Endothelial cell of umbilical vein (primary cell): ENCODE data around the gene SMC1B. TPM values are rescaled to one million over a fixed set of nuclear protein-coding genes. Genes with fewer than 3 reads are reported as not detected.

Experiments
- BruUV-seq: library from RNA; stranded (reverse); fragments of 400-500 nt; replicated peaks from 2 replicates; lab custom pipeline; 2021; lab: Mats Ljungman, UMichigan
- CTCF ChIA-PET: fragments of 300-600, 350-600 bp; sonication (Branson Sonifier 250); formaldehyde crosslinking; loops from one replicate; lab custom pipeline; 2021; ENCODE audit warnings: antibody characterized with exemption, inconsistent platforms; lab: Charles Lee
- POLR2A ChIA-PET: fragments of 300-600, 350-600 bp; sonication (Branson Sonifier 250); formaldehyde crosslinking; loops from one replicate; lab custom pipeline; 2021; ENCODE audit warnings: antibody characterized with exemption, inconsistent platforms; lab: Charles Lee
- DNase-seq: peaks from one replicate; pipeline ENCODE4 v3.0.0-alpha.2; 2011; ENCODE audit warnings: low read depth, low spot score
- FAIRE-seq: peaks from 2 replicates; lab custom pipeline; 2011; peaks lifted over from hg19 to GRCh38; lab: Jason Lieb, UNC
- H2AFZ ChIP-seq: 2 replicates; pipeline ENCODE4 v1.6.0; 2012; ENCODE audit warnings: low read depth, low read length, control low read depth, inconsistent platforms
- H3K27ac ChIP-seq: 2 replicates; pipeline ENCODE4 v1.5.1; 2011; ENCODE audit warnings: low read depth, mild to moderate bottlenecking, control low read depth, low read length, moderate library complexity; ENCODE audit not compliant: insufficient read depth
- H3K27me3 ChIP-seq, 2 experiments: 2 replicates each; pipeline versions ENCODE4 v1.6.0 to v1.6.1; 2011; ENCODE audit warnings: low read length in 2 of 2, mixed read lengths in 1 of 2; ENCODE audit not compliant: control insufficient read depth in 2 of 2, insufficient read depth in 2 of 2
- H3K36me3 ChIP-seq, 2 experiments: 2 replicates in 1 of 2; 3 replicates in 1 of 2; pipeline ENCODE4 v1.5.1; 2011; ENCODE audit warnings: low read length in 2 of 2, mild to moderate bottlenecking in 1 of 2, moderate library complexity in 1 of 2; ENCODE audit not compliant: control insufficient read depth in 2 of 2, insufficient read depth in 2 of 2; ENCODE audit errors: extremely low read depth in 1 of 2
- H3K4me1 ChIP-seq: 3 replicates; pipeline ENCODE4 v1.5.1; 2011; ENCODE audit warnings: mild to moderate bottlenecking, low read length; ENCODE audit not compliant: control insufficient read depth, insufficient read depth; ENCODE audit errors: extremely low read depth
- H3K4me2 ChIP-seq: 2 replicates; pipeline ENCODE4 v1.6.1; 2011; ENCODE audit warnings: low read length, control low read depth, mixed read lengths; ENCODE audit not compliant: insufficient read depth
- H3K4me3 ChIP-seq, 3 experiments: fragments of 200-600 bp in 1 of 3; sonication (generic), shearing (Covaris generic) in 1 of 3; replicated peaks in 1 of 3; 2 replicates each; pipeline ENCODE4 v1.5.1; 2011 to 2016; ENCODE audit warnings: control low read depth in 3 of 3, low read length in 3 of 3, mild to moderate bottlenecking in 2 of 3, inconsistent platforms in 1 of 3, low read depth in 1 of 3, moderate library complexity in 1 of 3; ENCODE audit not compliant: insufficient read depth in 1 of 3
- H3K79me2 ChIP-seq: 2 replicates; pipeline ENCODE4 v1.6.0; 2012; ENCODE audit warnings: low read length, inconsistent platforms; ENCODE audit not compliant: control insufficient read depth, insufficient read depth
- H3K9ac ChIP-seq: replicated peaks from 2 replicates; pipeline ENCODE3; 2011; ENCODE audit warnings: low read length, control low read depth; ENCODE audit not compliant: insufficient read depth; ENCODE audit errors: extremely low read depth
- H3K9me1 ChIP-seq: replicated peaks from 3 replicates; pipeline ENCODE4 v1.6.0; 2011; ENCODE audit warnings: mild to moderate bottlenecking, low read length; ENCODE audit not compliant: control insufficient read depth, insufficient read depth; ENCODE audit errors: extremely low read depth
- H3K9me3 ChIP-seq: replicated peaks from 2 replicates; pipeline ENCODE4 v1.5.1; 2012; ENCODE audit warnings: low read length, inconsistent platforms; ENCODE audit not compliant: control insufficient read depth, insufficient read depth
- H4K20me1 ChIP-seq: replicated peaks from 2 replicates; pipeline ENCODE3; 2011; ENCODE audit warnings: mild to moderate bottlenecking, low read length; ENCODE audit not compliant: control insufficient read depth, insufficient read depth; ENCODE audit errors: extremely low read depth
- CTCF ChIP-seq, 2 donors: IDR thresholded peaks; 1 replicate in 1 of 2; 2 replicates in 1 of 2; pipeline ENCODE4 v1.5.1; 2011; ENCODE audit warnings: low read length in 2 of 2, mild to moderate bottlenecking in 2 of 2, moderate library complexity in 2 of 2, control low read depth in 1 of 2, inconsistent platforms in 1 of 2, low read depth in 1 of 2; ENCODE audit not compliant: insufficient read depth in 1 of 2; ENCODE audit errors: extremely low read depth in 1 of 2
- EZH2 ChIP-seq: IDR thresholded peaks from 2 replicates; pipeline ENCODE4 v1.6.1; 2012; ENCODE audit warnings: borderline replicate concordance, low read depth, mild to moderate bottlenecking, moderate library complexity, low read length, inconsistent platforms; ENCODE audit not compliant: severe bottlenecking
- FOS ChIP-seq: IDR thresholded peaks from 2 replicates; pipeline ENCODE4 v1.6.1; 2011; ENCODE audit warnings: mild to moderate bottlenecking, low read length, moderate library complexity, borderline replicate concordance; ENCODE audit not compliant: insufficient read depth
- JUN ChIP-seq: IDR thresholded peaks from 2 replicates; pipeline ENCODE4 v1.6.1; 2011; ENCODE audit warnings: borderline replicate concordance, low read depth; ENCODE audit not compliant: insufficient read length, insufficient read depth
- MAX ChIP-seq: IDR thresholded peaks from 2 replicates; pipeline ENCODE4 v1.6.1; 2011; ENCODE audit not compliant: insufficient read depth, insufficient read length
- MYC ChIP-seq: IDR thresholded peaks from one replicate; pipeline ENCODE4 v1.6.1; 2011; ENCODE audit warnings: mild to moderate bottlenecking, low read depth, low read length
- POLR2AphosphoS5 ChIP-seq: IDR thresholded peaks from 2 replicates; pipeline ENCODE4 v1.6.1; 2012; ENCODE audit warnings: low read depth, mild to moderate bottlenecking, control low read depth, low read length, moderate library complexity; ENCODE audit not compliant: insufficient read depth
- dilution Hi-C: fragments of 300-500 bp; cut with MboI; formaldehyde crosslinking; loops from one replicate; pipeline ENCODE4 v1.15.0; 2019; ENCODE audit warnings: low sequenced_read_pairs; ENCODE audit not compliant: extremely low pct_ligation_motif_present
- intact Hi-C: fragments of 100-400 bp; cut with micrococcal nuclease; formaldehyde crosslinking; loops from one replicate; pipeline ENCODE4 v1.10.0; 2022
- polyA plus RNA-seq, 4 experiments: library from polyadenylated mRNA; depleted of rRNA in 3 of 4; stranded (reverse) in 3 of 4; unstranded in 1 of 4; fragments of >200 nt; gene quantifications; 2 replicates each; pipeline versions ENCODE4 v1.2.1 to v1.2.3, GENCODE V29; 2011 to 2012; ENCODE audit warnings: missing spikeins in 1 of 4
- total RNA-seq: library from RNA; stranded (reverse); gene quantifications from 2 replicates; pipeline ENCODE4 v1.2.3, GENCODE V29; 2021

SMC1B gene
- total and polyA plus RNA-seq, 2 donors (not counting 3 experiments of a cell fraction or from before 2014, with no cell fraction given): 0.07 TPM; not detected in 1

GRCh38 chr22:45335854-45336522, 77.4 kb downstream of the SMC1B start:
- dilution Hi-C loops (no loop called here), intact Hi-C loops (loop anchor here (2.0 kb wide), 2 partner anchors 67 to 79 kb away; no protein-coding TSS in a partner anchor)
- peaks cover 3 to 16% of the 10 kb centered on the region in 2 experiments for H3K36me3 ChIP-seq
- H3K9me3 ChIP-seq: no peaks in the 10 kb centered on the region
- no peaks in the 10 kb centered on the region for H3K27me3 ChIP-seq
- H2AFZ ChIP-seq: no peak overlapping the region
- peak; percentile 83 for DNase-seq
- H3K9me1 ChIP-seq: no peaks in the 10 kb centered on the region
- H3K9ac ChIP-seq: peak overlapping the region; percentile 94
- CTCF ChIA-PET: interaction anchor here (2.1 to 4.0 kb wide), 2 partner anchors 13 to 19 kb away, joined by 9 to 22 read pairs; no protein-coding TSS in a partner anchor
- H3K4me2 ChIP-seq: peak overlapping the region; percentile 67
- no peaks in the 10 kb centered on the region for H4K20me1 ChIP-seq
- no TSS peak for BruUV-seq
- no peak for TF ChIP-seq CTCF (IDR thresholded peaks at IDR 0.05; ENCODE audit: extremely low read depth in 1 of 2, insufficient read depth in 1 of 2, low read depth in 1 of 2, low read length in 2 of 2)
- no peak for TF ChIP-seq POLR2AphosphoS5
- no peak for TF ChIP-seq MYC
- no peak for TF ChIP-seq MAX
- TF ChIP-seq EZH2: no peak
- TF ChIP-seq FOS: no peak
- TF ChIP-seq JUN: no peak
- H3K4me1 ChIP-seq: peaks cover 22% of the 10 kb centered on the region
- H3K27ac ChIP-seq: peak overlapping the region; percentile 96
- POLR2A ChIA-PET: no interaction called here
- H3K4me3 ChIP-seq: no peak overlapping the region
- H3K79me2 ChIP-seq: no peaks in the 10 kb centered on the region
- peak; percentile 63 for FAIRE-seq
